ENCODE data around the gene TK2.

DNA sequence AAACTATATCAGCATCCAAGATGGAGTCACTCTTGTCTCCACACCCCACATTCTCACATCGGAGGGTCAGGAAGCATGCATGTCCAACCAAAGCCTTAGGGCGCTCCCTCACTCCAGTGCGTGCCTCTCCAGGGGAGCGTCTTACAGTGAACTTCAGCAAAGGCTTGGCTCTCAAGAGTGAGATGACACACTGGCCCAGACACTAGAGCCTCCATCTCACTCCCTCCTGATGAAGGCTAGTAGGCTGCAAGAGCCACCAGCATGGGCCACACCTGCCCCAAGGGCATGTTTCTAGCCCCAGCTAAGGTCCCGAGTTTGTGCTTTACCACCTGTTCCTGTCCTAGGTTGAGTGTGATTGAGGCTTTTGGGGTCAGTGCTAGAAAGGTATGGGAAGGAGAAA, 82.3 kb downstream of the TK2 start:
- TF ChIP-seq, protein P1, sequence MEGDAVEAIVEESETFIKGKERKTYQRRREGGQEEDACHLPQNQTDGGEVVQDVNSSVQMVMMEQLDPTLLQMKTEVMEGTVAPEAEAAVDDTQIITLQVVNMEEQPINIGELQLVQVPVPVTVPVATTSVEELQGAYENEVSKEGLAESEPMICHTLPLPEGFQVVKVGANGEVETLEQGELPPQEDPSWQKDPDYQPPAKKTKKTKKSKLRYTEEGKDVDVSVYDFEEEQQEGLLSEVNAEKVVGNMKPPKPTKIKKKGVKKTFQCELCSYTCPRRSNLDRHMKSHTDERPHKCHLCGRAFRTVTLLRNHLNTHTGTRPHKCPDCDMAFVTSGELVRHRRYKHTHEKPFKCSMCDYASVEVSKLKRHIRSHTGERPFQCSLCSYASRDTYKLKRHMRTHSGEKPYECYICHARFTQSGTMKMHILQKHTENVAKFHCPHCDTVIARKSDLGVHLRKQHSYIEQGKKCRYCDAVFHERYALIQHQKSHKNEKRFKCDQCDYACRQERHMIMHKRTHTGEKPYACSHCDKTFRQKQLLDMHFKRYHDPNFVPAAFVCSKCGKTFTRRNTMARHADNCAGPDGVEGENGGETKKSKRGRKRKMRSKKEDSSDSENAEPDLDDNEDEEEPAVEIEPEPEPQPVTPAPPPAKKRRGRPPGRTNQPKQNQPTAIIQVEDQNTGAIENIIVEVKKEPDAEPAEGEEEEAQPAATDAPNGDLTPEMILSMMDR (IDR thresholded peaks at IDR 0.05; ENCODE audit: insufficient read depth, low read length, poor library complexity, severe bottlenecking): no peak
- TF ChIP-seq EZH2phosphoT487 (conservative IDR thresholded peaks at IDR 0.05; ENCODE audit: low read length): no peak
